Measurements from ENCODE around the gene ZNF432.
A peak's percentile ranks its signal among the peaks of the same experiment; 100 is the strongest.
"Not testable (repeated sequence)": the region's sequence is repeated elsewhere in the genome, so short reads cannot be mapped to it uniquely, and the experiment has no call there.

Gene ZNF432

DNA sequence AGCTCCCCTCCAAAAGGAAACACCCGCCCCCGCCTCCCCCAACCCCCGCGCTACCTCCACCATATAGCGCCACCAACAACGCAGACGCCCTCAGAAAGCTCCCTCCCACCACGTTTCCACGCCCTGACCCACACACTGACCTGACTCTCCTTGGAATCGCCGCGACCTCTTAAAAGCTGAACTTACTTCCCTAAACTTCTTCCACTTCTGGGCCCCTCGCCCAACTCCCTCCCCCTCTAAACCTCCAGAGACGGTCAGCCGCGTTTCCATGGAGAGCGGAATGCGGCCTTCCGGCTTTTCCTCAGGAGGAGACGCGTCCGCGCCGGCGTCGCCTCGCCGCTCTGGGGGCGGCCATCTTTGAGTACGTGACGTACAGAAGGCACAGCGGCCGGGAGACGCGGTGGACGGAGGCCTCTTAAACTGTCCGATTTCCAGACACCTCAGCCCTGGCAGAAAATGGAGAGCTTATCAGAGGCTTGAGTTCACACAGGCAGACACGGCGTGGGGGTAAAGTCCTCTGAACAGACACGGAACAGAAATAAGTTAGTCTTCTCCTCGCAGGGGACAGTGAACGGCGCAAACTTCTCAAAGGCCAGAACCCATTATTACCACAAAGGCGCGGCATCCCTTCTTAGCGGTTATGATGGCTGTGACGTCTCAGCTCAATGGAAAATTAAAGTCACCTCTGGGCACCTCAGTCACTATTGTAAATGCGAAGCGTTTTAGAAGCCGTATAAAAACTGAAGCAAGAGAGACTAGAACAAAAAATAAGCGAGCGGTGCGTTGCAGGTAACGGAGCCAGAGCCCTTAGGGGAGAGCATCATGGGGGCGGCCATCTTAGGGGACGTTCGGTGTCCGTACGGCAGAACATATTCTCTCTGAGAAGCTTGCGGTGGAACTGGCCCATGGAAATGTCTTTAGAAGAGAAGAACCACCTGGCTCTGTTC, at the start of gene ZNF432:
Gene ZNF432, minus strand, starts transcription at position 284 of the 947 bp plus-strand sequence. CDS start 1,970 bp downstream, outside the sequence.
- DNase-seq: peak; percentile 84

DNA sequence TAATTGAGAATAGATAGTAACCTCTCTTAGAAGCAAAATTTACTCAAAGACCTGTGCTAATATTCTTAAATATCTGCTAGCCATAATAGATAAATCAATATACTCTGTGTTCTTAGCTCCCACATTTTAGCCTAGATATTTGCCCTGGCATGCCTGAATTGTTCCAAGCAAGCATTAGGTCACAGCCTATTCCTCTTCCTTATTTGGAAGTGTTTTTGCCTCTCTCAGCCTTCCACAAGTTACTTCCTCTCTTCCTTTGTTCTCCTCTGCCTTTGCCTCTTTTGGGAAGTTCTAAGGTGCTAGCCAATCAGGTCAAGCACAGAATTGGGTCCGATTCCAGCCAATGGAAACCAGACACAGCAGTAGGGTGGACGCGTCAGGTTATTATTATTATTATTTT, 47.8 kb upstream of the ZNF432 start:
- not testable (repeated sequence) for DNase-seq

DNA sequence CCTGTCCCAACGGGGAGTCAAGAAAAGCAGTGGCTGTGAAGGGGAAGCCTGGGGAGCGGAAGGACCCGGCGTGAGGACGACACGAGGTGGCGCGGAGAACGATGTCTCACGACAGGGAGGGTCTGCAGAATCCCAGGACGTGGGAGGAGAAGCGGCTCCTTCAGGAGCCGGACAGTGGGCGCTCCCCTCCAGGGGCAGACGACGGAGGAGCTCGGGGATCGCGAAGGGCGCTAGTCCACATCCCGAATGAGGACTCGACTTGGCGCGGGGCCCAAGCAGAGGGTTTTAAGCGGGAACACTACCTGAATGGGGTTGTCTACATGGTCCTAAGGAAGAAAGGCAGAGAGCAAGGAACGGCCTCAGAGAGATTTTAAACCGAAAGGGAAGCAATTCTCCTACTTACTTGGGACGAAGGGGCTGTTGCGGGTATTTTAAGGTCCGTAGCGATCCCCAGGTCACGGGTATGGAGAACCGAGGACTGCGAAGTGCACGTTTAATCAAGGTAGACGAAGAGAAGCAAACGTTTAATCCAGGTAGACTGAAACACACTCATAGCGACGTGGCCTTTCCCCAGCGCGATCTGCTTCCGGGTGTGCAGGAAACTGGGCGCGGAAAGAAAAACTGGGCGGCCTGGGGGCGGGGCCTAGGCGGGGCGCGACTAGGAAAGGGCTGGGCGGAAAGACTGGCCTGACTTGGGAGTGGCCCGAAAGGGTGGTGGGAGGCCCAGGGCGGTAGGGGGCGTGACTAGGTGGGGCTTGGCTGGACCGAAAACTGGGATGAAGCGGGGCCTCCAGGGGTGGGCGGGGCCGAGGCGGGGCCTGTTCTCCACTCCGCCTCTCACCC, 46.8 kb upstream of the ZNF432 start, which contains the start of gene ZNF841:
Gene ZNF841, minus strand, starts transcription at position 594 of the 843 bp plus-strand sequence. CDS start 10,964 bp downstream, outside the sequence.
- peak; percentile 96 for DNase-seq

DNA sequence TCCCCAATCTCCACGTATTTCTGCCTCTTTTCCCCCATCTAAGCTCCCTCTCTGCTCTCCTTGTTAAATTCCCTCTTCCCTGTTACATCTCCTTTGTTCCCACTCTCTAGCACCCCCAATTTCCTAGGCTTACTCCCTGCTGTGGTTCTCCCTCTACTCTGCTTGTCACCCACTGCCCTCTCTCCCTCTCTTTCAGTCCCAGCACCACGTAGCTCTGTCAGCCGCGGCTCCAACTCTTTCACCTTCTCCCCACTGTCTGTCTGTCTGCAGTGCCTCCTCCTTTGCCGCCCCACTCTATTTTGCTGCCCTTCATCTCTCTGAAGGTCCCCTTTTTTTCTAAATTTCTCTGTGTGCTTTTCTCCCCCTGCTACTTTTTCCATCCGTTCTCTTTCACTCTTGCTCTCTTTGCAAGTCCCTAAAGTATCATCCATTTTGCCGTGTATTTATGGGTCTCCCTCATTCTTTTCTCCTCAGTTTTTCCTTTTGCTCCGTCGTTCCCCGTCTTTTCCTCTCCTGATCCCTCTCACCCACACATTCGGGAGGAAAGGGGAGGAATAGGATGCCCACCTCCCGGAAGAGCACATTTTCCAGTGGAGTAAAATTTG, 46.0 kb upstream of the ZNF432 start:
- no peak for DNase-seq

DNA sequence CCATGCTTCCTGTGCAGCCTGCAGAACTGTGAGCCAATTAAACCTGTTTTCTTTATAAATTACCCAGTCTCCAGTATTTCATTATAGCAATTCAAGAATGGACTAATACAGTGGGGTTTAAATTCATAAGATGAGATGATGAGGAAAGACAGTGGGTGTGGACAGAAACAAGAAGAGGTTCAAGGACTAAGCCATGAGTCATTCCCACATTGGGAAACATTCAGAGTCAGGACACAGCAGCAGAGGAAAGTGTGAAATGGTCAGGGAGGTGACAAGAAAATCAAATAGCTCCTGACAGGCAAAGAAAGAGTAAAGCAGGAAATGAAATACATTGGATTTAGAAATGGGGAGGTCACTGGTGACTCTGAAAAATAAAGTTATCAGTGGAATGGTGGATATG, 37.8 kb upstream of the ZNF432 start:
- no peak for DNase-seq

DNA sequence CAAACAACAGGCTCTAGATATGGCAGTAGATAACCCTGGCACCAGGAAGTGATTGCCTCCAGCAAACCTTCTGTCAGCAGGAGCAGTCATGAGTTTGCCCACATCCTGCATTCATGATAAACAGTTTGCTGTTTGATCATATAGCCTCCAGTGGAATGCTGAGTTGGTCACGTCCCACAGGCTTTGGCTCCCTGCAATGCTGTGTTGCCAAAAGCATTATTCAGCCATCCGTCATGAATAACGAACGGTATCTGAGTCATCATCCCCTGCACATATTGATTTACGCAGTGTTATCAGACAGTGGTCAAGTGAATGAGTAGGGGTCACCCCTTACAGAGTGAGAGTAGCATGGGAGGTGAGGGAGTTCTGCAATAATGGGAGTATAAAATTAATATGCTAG, 21.9 kb upstream of the ZNF432 start:
- DNase-seq: peak; percentile 84

DNA sequence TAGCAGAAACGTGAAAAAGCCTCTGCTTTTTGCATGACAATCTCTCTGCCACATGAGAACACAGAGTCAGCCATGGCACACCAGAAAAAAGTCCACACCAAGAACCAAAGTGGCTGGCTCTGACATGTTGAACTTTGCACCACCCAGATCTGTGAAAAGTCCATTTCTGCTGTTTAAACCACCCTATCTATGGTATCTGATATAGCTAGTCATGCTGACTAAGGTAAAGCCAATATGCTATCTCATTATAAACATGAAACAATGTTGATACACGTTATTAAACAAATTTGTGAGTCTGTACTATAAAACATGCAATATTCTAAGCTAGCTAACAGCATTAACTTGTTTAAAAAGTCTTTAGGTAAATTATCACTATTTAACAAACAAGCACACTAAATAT, 21.0 kb upstream of the ZNF432 start:
- DNase-seq: no peak

DNA sequence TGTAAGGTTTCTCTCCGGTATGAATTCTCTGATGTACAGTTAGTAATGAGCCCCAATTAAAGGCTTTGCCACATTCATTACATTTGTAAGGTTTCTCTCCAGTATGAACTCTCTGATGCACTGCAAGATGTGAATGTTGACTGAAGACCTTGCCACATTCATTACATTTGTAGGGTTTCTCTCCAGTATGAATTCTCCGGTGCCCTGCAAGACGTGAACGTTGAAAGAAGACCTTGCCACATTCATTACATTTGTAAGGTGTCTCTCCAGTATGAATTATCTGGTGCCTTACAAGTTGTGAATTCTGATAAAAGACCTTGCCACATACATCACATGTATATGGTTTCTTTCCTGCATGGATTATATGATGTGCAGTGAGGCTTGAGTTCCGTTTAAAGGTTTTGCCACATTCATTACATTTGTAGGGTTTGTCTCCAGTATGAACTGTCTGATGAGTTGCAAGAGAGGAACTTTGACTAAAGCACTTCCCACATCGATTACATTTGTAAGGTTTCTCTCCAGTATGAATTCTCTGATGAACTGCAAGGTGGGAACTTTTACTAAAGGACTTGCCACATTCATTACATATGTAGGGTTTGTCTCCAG, 17.7 kb upstream of the ZNF432 start:
- DNase-seq: no peak

DNA sequence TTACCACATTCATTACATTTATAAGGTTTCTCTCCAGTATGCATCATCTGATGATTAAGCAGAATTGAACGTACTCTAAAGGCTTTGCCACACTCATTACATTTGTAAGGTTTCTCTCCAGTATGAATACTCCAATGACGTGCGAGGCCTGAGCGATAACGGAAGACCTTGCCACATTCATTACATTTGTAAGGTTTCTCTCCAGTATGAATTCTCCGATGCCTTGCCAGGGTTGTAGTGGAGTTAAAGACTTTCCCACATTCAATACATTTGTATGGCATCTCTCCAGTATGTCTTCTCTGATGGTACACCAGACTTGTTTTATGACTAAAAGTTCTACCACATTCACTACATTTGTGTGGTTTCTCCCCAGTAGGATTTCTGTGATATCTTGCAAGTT, 16.8 kb upstream of the ZNF432 start:
- no peak for DNase-seq

DNA sequence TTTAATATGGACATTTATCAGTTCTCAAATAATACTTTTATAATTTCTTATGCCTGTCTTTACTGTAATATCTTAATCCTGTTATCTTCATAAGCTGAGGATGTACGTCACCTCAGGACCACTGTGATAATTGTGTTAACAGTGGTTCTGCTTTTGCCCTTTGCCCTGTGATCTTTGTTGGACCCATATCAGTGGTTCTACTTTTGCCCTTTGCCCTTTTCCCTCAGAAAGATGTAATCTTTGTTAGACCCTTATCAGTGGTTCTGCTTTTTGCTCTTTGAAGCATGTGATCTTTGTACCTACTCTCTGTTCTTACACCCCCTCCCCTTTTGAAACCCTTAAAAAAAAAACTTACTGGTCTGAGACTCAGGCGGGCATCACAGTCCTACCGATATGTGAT, 7.8 kb upstream of the ZNF432 start:
- not testable (repeated sequence) for DNase-seq

DNA sequence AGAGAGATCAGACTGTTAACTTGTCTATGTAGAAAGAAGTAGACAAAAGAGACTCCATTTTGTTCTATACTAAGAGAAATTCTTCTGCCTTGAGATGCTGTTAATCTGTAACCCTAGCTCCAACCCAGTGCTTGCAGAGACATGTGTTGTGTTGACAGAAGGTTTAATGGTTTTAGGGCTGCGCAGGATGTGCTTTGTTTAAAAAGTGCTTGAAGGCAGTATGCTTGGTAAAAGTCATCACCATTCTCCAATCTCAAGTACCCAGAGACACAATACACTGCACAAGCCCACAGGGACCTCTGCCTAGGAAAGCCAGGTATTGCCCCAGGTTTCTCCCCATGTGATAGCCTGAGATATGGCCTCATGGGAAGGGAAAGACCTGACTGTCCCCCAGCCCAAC, 3.1 kb upstream of the ZNF432 start:
- not testable (repeated sequence) for DNase-seq

DNA sequence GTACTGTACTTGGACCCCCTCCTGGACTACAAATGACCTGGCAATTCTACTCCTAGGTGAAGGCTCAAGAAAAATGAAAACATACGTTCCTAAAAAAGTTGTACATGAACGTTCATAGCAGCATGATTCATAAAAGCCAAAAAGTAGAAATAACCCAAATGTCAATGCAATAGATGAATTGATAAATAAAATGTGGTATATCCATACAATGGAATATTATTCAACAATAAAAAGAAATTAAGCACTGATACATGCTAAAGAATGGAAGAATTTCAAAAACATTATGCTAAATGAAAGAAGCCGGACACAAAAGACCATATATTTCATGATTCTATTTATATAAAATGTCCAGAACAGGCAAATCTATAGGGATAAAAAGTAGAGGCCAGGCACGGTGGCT, 9.5 kb downstream of the ZNF432 start:
- no peak for DNase-seq

DNA sequence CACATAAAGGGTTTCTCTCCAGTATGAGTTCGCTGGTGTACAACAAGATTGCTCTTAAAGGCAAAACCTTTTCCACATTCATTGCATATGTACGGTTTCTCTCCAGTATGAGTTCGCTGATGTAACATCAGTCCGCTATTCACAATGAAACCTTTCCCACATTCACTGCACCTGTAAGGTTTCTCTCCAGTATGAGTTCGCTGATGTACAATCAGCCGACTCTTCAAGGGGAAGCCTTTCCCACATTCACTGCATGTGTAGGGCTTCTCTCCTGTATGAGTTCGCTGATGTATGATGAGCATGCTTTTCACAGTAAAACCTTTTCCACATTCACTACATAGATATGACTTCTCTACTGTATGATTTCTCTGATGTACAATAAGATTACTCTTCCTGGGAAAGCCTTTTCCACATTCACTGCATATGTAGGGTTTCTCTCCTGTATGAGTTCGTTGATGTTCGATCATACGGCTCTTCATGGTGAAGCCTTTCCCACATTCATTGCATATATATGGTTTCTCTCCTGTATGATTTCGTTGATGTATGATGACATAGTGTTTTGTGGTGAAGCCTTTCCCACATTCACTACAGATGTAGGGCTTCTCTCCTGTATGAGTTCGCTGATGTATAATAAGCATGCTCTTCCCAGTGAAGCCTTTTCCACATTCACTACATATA, 14.4 kb downstream of the ZNF432 start:
- no peak for DNase-seq

DNA sequence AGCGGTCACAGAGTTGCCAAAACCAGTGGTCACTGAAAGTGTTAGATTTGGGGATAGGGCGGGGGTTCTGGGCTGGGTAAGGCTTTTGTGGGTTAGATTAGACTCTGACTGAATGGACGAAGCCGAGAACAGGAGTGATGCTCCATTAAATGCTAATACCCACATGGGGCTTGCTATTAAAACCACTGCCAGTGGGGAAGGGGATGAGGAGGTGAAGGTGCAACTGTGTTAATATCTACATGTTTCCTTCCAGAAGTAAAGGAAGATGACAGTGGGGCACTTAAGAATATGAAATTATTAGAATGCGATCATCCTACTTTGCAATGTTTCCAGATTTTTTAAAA, 19.9 kb downstream of the ZNF432 start:
- no peak for DNase-seq

DNA sequence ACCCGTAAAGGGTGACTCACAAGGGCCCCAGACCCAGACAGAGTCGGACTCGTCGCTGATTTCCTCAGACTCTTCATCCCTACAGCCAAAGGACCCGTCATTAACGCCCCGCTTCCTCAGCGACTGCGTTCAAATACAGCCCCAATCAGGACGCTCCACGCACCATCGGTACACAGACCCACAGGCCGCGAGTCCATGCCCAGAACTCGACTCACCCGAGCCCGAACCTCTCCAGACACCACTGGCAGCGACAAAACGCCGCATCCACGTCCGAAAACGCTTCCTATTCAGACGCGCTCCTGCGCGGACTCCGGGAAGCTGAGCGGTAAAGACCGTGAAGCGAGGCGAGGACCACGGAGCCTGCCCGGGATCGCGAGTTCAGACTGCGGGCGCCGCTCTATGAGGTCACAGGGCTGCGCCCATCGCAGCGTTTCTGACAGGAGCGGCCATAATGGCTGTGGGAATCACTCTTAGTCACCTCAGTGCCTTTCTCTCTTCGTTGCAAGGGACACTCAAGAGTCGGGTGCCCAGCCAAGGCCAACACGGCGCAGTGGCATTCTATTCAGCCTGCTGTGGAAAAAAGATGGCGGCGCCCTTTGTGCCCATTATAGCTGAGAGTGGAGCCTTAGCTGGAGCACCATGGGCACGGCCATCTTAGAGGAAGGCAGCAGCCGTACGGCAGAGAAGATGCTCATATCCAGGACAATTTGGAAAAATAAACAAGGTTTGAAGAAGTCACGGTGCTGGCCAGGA, 20.4 kb downstream of the ZNF432 start, which contains the start of gene ZNF614:
Gene ZNF614, minus strand, starts transcription at position 353 of the 753 bp plus-strand sequence. CDS start 2,634 bp downstream, outside the sequence.
- peak; percentile 78 for DNase-seq

DNA sequence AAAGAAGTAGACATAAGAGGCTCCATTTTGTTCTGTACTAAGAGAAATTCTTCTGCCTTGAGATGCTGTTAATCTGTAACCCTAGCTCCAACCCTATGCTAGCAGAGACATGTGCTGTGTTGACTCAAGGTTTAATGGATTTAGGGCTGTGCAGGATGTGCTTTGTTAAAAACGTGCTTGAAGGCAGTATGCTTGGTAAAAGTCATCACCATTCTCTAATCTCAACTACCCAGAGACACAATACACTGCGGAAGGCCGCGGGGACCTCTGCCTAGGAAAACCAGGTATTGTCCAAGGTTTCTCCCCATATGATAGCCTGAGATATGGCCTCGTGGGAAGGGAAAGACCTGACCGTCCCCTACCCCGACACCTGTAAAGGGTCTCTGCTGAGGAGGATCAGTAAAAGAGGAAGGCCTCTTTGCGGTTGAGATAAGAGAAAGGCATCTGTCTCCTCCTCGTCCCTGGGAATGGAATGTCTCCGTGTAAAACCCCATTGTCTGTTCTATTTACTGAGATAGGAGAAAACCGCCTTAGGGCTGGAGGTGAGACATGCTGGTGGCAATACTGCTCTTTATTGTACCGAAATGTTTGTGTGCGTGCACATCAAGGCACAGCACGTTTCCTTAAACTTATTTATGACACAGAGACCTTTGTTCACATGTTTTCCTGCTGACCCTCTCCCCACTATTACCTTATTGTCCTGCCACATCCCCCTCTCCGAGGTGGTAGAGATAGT, 22.2 kb downstream of the ZNF432 start:
- DNase-seq: not testable (repeated sequence)

DNA sequence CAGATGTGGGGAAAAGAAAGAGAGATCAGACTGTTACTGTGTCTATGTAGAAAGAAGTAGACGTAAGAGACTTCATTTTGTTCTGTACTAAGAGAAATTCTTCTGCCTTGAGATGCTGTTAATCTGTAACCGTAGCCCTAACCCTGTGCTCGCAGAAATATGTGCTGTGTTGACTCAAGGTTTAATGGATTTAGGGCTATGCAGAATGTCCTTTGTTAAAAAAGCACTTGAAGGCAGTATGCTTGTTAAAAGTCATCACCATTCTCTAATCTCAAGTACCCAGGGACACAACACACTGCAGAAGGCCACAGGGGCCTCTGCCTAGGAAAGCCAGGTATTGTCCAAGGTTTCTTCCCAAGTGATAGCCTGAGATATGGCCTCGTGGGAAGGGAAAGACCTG, 24.2 kb downstream of the ZNF432 start:
- not testable (repeated sequence) for DNase-seq

DNA sequence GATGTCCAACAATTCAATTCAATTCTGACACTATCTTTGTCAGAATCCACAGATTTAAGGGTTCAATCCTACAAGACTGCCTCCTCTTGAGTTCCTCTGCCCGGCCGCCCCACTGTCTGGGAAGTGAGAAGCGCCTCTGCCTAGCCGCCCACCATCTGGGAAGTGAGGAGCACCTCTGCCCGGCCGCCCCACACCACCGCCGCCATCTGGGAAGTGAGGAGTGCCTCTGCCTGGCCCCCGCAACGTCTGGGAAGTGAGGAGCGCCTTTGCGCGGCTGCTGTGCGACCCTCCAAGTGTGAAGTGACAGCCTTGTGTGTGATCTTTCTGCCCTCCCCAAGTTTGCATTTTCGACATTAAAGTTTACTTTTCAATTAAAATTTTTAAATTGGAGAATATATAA, 26.4 kb downstream of the ZNF432 start:
- no peak for DNase-seq

DNA sequence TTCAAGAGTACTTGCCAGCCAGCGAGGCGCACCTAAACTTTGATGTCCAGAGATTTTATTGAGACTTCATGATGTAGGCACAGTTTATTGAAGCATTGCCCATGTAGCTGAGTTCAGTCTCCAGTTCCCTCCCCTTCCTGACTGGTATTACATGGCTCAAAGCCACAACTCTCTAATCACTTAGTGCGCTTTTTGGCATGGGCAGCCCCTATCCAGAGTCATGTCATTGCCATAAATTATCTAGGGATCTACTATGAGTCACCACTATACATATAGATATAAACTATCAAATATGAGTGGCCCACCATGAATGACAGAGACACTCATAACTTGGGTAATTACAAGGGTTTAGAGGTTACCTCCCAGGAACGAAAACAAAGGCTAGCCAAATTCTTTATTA, 28.1 kb downstream of the ZNF432 start:
- no peak for DNase-seq

DNA sequence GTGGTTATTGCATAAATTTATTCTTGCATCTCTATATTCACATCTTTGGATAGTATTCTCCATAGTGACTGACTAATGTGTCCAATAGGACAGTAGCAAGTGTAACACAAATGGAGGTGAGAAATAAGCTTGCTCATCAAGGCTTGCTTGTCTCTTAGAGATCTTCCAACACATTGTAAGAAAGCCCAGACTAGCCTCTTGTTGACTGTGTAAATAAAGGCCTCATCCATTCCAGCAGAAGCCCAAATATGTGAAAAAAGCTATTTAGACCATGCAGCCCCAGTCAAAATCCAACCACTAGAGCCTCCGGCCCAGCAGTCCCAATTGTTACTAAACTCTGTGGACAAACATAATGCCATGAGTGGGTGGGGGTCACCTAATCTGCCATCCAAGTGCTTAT, 38.0 kb downstream of the ZNF432 start:
- no peak for DNase-seq
